ENCODE results near the gene ARSA. TPM values are rescaled to one million over a fixed set of nuclear protein-coding genes. Genes with fewer than 3 reads are reported as not detected.

Gene ARSA
- total and polyA plus RNA-seq, 2 of the 13 experiments (the other 11 are each of a cell fraction or from before 2014, with no cell fraction given), result 9.0 to 11.5 TPM

- TF ChIP-seq HMGXB4 (CRISPR knock-in tag; IDR thresholded peaks at IDR 0.05; ENCODE audit: borderline replicate concordance in 1 of 2, low read depth in 1 of 2) (peak; percentile 62 to 71), ETS1 (CRISPR knock-in tag; IDR thresholded peaks at IDR 0.05) (peak; percentile 90; the same call in 1 of the 2 replicates), NR2F6 (IDR thresholded peaks at IDR 0.05) (peak; percentile 80), NR2F6 (CRISPR knock-in tag; IDR thresholded peaks at IDR 0.05) (peak; percentile 93), CEBPG (CRISPR knock-in tag; IDR thresholded peaks at IDR 0.05) (0 out of 2 replicates have a peak, but pooled peaks have one; percentile 16), ZNF143 (CRISPR knock-in tag; IDR thresholded peaks at IDR 0.05) (no peak; the same call in 1 of the 2 replicates), ZNF343 (CRISPR knock-in tag; IDR thresholded peaks at IDR 0.05) (no peak; the same call in 1 of the 2 replicates), SALL2 (CRISPR knock-in tag; IDR thresholded peaks at IDR 0.05) (0 out of 2 replicates have a peak, but pooled peaks have one; percentile 9), ZNF326 (CRISPR knock-in tag; IDR thresholded peaks at IDR 0.05; ENCODE audit: borderline replicate concordance) (no peak), RNF2 (conservative IDR thresholded peaks at IDR 0.05; ENCODE audit: low read depth) (0 out of 2 replicates have a peak, but pooled peaks have one; percentile 39), KAT8 (CRISPR knock-in tag; IDR thresholded peaks at IDR 0.05) (peak; percentile 59; the same call in 1 of the 2 replicates), ZNF407 (CRISPR knock-in tag; IDR thresholded peaks at IDR 0.05; ENCODE audit: not compliant biosample characterization) (no peak), TBP (CRISPR knock-in tag; IDR thresholded peaks at IDR 0.05) (no peak), POLR2AphosphoS5 (IDR thresholded peaks at IDR 0.05; ENCODE audit: low read depth, low read length) (peak; percentile 73)
Measured at GRCh38 chr22:50582493-50583293, 45.3 kb downstream of the ARSA start, which contains the start of gene CHKB (continued).

All from HepG2 (cell line).